Cardiac muscle cell (in vitro differentiated cells and primary cell): Measurements from ENCODE around the gene ADCY10. TPM values are rescaled to one million over a fixed set of nuclear protein-coding genes. Genes with fewer than 3 reads are reported as not detected.
A peak's percentile ranks its signal among the peaks of the same experiment; 100 is the strongest.

ENCODE experiments used
- DNase-seq, 2 donors: peaks; one replicate each; pipeline versions ENCODE4 v3.0.0 to v3.0.0-alpha.2; 2010 to 2017; ENCODE audit warnings: low read depth in 1 of 2, low spot score in 1 of 2
- H3K27ac ChIP-seq: fragments of 200-600 bp; sonication (generic); 2 replicates; pipeline ENCODE4 v1.5.1; 2016
- H3K27me3 ChIP-seq: fragments of 200-600 bp; sonication (generic); 2 replicates; pipeline ENCODE4 v1.6.0; 2016; ENCODE audit warnings: control low read depth
- H3K36me3 ChIP-seq: fragments of 200-600 bp; sonication (generic); 2 replicates; pipeline ENCODE4 v1.5.1; 2016; ENCODE audit warnings: control low read depth
- H3K4me1 ChIP-seq: fragments of 200-600 bp; sonication (generic); 2 replicates; pipeline ENCODE4 v1.8.1; 2017; ENCODE audit warnings: low read depth, mild to moderate bottlenecking, mixed run types
- H3K4me3 ChIP-seq: fragments of 200-600 bp; sonication (generic); 2 replicates; pipeline ENCODE4 v1.5.1; 2016; ENCODE audit warnings: mild to moderate bottlenecking
- H3K9me3 ChIP-seq: fragments of 200-600 bp; sonication (generic); 2 replicates; pipeline ENCODE4 v1.5.1; 2017; ENCODE audit warnings: low read depth, mild to moderate bottlenecking, control low read depth
- CTCF ChIP-seq: IDR thresholded peaks from 2 replicates; pipeline ENCODE4 v1.5.1; 2012; ENCODE audit warnings: low read depth, mild to moderate bottlenecking, low read length
- polyA plus RNA-seq: library from polyadenylated mRNA; unstranded; fragments of >200 nt; fragmentation: Nextera tagmentation; extraction: Ambion mirVana; gene quantifications from 2 replicates; pipeline ENCODE4 v1.2.1, GENCODE V29; 2016
- total RNA-seq: library from RNA; depleted of rRNA; stranded (reverse); fragments of >200 nt; gene quantifications from 2 replicates; pipeline ENCODE4 v1.2.3, GENCODE V29; 2016

The ADCY10 gene
- total and polyA plus RNA-seq, 2 experiments from 2014 or later, result 0.69 to 0.82 TPM

- Histone ChIP-seq H3K9me3 (no peaks in the 10 kb centered on the region), H3K27me3 (no peaks in the 10 kb centered on the region), H3K27ac (peak overlapping the region; percentile 91), H3K4me3 (no peak overlapping the region), H3K4me1 (peaks cover 16% of the 10 kb centered on the region), H3K36me3 (no peaks in the 10 kb centered on the region)
- TF ChIP-seq CTCF, result no peak
- DNase-seq, result no peak
Measured at GRCh38 chr1:167881786-167882185, 32.1 kb downstream of the ADCY10 start.

GRCh38 chr1:167881069-167881468 lies 32.9 kb downstream of the ADCY10 start:
- peaks cover 16% of the 10 kb centered on the region for H3K4me1 ChIP-seq
- no peak for TF ChIP-seq CTCF

GRCh38 chr1:167880580-167881021 lies 33.3 kb downstream of the ADCY10 start:
- H3K9me3 ChIP-seq, result no peaks in the 10 kb centered on the region
- peak; percentile 28 to 53 for DNase-seq
- TF ChIP-seq CTCF, result no peak
- H3K27ac ChIP-seq, result peak overlapping the region; percentile 91
- peaks cover 16% of the 10 kb centered on the region for H3K4me1 ChIP-seq
- no peak overlapping the region for H3K4me3 ChIP-seq
- H3K27me3 ChIP-seq, result no peaks in the 10 kb centered on the region
- no peaks in the 10 kb centered on the region for H3K36me3 ChIP-seq

More at GRCh38 chr1:167881069-167881468, 32.9 kb downstream of the ADCY10 start:
- Histone ChIP-seq H3K36me3 (no peaks in the 10 kb centered on the region), H3K27ac (peak overlapping the region; percentile 91), H3K9me3 (no peaks in the 10 kb centered on the region), H3K4me3 (no peak overlapping the region), H3K27me3 (no peaks in the 10 kb centered on the region)
- DNase-seq, result peak in 1 of 2 donors; percentile 36

GRCh38 chr1:167879508-167879907 lies 34.4 kb downstream of the ADCY10 start:
- Histone ChIP-seq H3K4me1 (peaks cover 16% of the 10 kb centered on the region), H3K27ac (peak overlapping the region; percentile 91)
- DNase-seq, result no peak

GRCh38 chr1:167878372-167879160 lies 35.4 kb downstream of the ADCY10 start:
- Histone ChIP-seq H3K27ac (no peak overlapping the region), H3K27me3 (no peaks in the 10 kb centered on the region), H3K36me3 (no peaks in the 10 kb centered on the region), H3K9me3 (no peaks in the 10 kb centered on the region), H3K4me3 (no peak overlapping the region), H3K4me1 (peaks cover 16% of the 10 kb centered on the region)
- DNase-seq, result no peak
- TF ChIP-seq CTCF, result no peak

More at GRCh38 chr1:167879508-167879907, 34.4 kb downstream of the ADCY10 start:
- Histone ChIP-seq H3K36me3 (no peaks in the 10 kb centered on the region), H3K4me3 (no peak overlapping the region), H3K27me3 (no peaks in the 10 kb centered on the region), H3K9me3 (no peaks in the 10 kb centered on the region)
- no peak for TF ChIP-seq CTCF
